ENCODE results near the gene C5orf24. TPM values are rescaled to one million over a fixed set of nuclear protein-coding genes. Genes with fewer than 3 reads are reported as not detected.

C5orf24 gene
- total and polyA plus RNA-seq, 2 donors (not counting 1 experiment from before 2014, with no cell fraction given) = 13.0 to 38.2 TPM

DNA sequence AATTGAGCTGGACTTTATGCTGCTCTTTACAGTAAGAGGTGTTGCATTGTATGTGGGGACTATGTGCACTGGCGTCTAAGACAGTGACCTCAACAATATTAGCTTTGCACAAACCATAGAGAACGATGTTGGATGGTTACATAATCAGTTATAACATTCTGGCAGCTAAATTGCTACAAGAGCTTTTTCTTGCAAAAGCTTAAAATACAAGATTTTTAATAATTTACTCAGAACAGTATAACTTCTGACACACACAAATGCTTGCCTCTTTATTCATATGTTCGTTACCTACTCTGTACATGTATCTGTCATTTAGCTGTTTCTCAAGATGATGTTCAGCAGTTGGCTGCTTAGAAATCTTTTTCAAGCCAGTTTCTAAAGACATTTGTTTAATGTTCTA lies 11.6 kb downstream of the C5orf24 start:
- no peak overlapping the region for H3K4me3 ChIP-seq (ENCODE audit: control extremely low read depth in 1 of 5, extremely low read depth in 1 of 5, insufficient read depth in 1 of 5, low read depth in 2 of 5, low read length in 4 of 5)
- no peaks in the 10 kb centered on the region for H3K9me3 ChIP-seq (ENCODE audit: control extremely low read depth in 1 of 3, control insufficient read depth in 2 of 3, insufficient read depth in 1 of 3, low read length in 2 of 3)
- H3K4me1 Mint-ChIP-seq = peaks cover 5% of the 10 kb centered on the region
- no peaks in the 10 kb centered on the region for H3K9me3 Mint-ChIP-seq (ENCODE audit: insufficient read depth)
- no peaks in the 10 kb centered on the region for H3K27me3 ChIP-seq (replicated peaks in 1 of 4; ENCODE audit: control extremely low read depth in 1 of 4, control insufficient read depth in 3 of 4, insufficient read depth in 4 of 4, low read length in 3 of 4)
- ATAC-seq (ENCODE audit: low read depth) (no peak), DNase-seq (no peak)
- peaks cover 22% of the 10 kb centered on the region for H3K79me2 ChIP-seq (ENCODE audit: control insufficient read depth, insufficient read depth, low read length)
- no peak overlapping the region for H3K4me3 Mint-ChIP-seq
- no peaks in the 10 kb centered on the region for H3K4me1 ChIP-seq (ENCODE audit: control insufficient read depth in 2 of 2, insufficient read depth in 2 of 2, low read length in 2 of 2)
- H3K27ac Mint-ChIP-seq = no peak overlapping the region
- TF ChIP-seq, protein P1, sequence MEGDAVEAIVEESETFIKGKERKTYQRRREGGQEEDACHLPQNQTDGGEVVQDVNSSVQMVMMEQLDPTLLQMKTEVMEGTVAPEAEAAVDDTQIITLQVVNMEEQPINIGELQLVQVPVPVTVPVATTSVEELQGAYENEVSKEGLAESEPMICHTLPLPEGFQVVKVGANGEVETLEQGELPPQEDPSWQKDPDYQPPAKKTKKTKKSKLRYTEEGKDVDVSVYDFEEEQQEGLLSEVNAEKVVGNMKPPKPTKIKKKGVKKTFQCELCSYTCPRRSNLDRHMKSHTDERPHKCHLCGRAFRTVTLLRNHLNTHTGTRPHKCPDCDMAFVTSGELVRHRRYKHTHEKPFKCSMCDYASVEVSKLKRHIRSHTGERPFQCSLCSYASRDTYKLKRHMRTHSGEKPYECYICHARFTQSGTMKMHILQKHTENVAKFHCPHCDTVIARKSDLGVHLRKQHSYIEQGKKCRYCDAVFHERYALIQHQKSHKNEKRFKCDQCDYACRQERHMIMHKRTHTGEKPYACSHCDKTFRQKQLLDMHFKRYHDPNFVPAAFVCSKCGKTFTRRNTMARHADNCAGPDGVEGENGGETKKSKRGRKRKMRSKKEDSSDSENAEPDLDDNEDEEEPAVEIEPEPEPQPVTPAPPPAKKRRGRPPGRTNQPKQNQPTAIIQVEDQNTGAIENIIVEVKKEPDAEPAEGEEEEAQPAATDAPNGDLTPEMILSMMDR (IDR thresholded peaks at IDR 0.05) = no peak
- TF ChIP-seq EZH2 (IDR thresholded peaks at IDR 0.05; ENCODE audit: borderline replicate concordance, insufficient read depth, low read depth, low read length, poor library complexity, severe bottlenecking) = no peak
- no peaks in the 10 kb centered on the region for H4K20me1 ChIP-seq (ENCODE audit: control insufficient read depth, insufficient read depth, low read length, poor library complexity, severe bottlenecking)
- no CpG with 5 or more reads among the region's 3 CpGs for WGBS (ENCODE audit: insufficient coverage)
- H3K9ac ChIP-seq (ENCODE audit: low read length) = no peak overlapping the region
- H3K36me3 ChIP-seq (replicated peaks in 1 of 2; ENCODE audit: control extremely low read depth in 1 of 2, control insufficient read depth in 1 of 2, extremely low read depth in 1 of 2, insufficient read depth in 2 of 2, low read length in 1 of 2) = peaks cover 1 to 39% of the 10 kb centered on the region in 2 experiments
- intact Hi-C loops (cut with micrococcal nuclease) = no loop called here
- H3K27ac ChIP-seq (ENCODE audit: low read length in 2 of 2) = no peak overlapping the region
- no peaks in the 10 kb centered on the region for H3K27me3 Mint-ChIP-seq
- H3K4me2 ChIP-seq (replicated peaks; ENCODE audit: low read depth, low read length, poor library complexity, severe bottlenecking) = no peak overlapping the region
- ChIA-PET CTCF (no interaction called here), POLR2A (no interaction called here)
- H2AFZ ChIP-seq (ENCODE audit: insufficient read depth, low read depth, low read length, poor library complexity, severe bottlenecking) = no peak overlapping the region

DNA sequence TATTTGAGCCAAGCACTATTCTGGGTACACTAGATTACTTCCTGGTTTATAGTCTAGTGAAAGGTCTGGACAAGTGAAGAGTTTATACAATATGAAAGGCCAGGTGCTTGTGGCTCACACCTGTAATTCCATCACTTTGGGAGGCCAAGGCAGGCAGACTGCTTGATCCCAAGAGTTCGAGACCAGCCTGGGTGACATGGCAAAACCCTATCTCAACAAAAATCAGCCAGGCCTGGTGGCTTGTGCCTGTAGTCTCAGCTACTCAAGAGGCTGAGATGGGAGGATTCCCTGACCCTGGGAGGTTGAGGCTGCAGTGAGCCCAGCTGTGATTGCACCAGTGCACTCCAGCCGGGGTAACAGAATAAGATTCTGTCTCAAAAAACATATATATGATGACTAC lies 18.9 kb downstream of the C5orf24 start:
- H2AFZ ChIP-seq (ENCODE audit: insufficient read depth, low read depth, low read length, poor library complexity, severe bottlenecking) = no peak overlapping the region
- no peaks in the 10 kb centered on the region for H3K9me3 Mint-ChIP-seq (ENCODE audit: insufficient read depth)
- no peak overlapping the region for H3K27ac Mint-ChIP-seq
- no peaks in the 10 kb centered on the region for H3K9me3 ChIP-seq (ENCODE audit: control extremely low read depth in 1 of 3, control insufficient read depth in 2 of 3, insufficient read depth in 1 of 3, low read length in 2 of 3)
- H3K4me3 ChIP-seq (ENCODE audit: control extremely low read depth in 1 of 5, extremely low read depth in 1 of 5, insufficient read depth in 1 of 5, low read depth in 2 of 5, low read length in 4 of 5) = no peak overlapping the region
- H3K79me2 ChIP-seq (ENCODE audit: control insufficient read depth, insufficient read depth, low read length) = no peaks in the 10 kb centered on the region
- no peaks in the 10 kb centered on the region for H3K4me1 Mint-ChIP-seq
- no peak overlapping the region for H3K27ac ChIP-seq (ENCODE audit: low read length in 2 of 2)
- no peaks in the 10 kb centered on the region for H3K4me1 ChIP-seq (ENCODE audit: control insufficient read depth in 2 of 2, insufficient read depth in 2 of 2, low read length in 2 of 2)
- ChIA-PET CTCF (interaction anchor here (0.6 kb wide), 1 partner anchor 837 kb away, joined by 3 read pairs; no protein-coding TSS in a partner anchor), POLR2A (no interaction called here)
- H3K9ac ChIP-seq (ENCODE audit: low read length) = no peak overlapping the region
- H3K4me2 ChIP-seq (replicated peaks; ENCODE audit: low read depth, low read length, poor library complexity, severe bottlenecking) = no peak overlapping the region
- no CpG with 5 or more reads among the region's 2 CpGs for WGBS (ENCODE audit: insufficient coverage)
- H3K27me3 ChIP-seq (replicated peaks in 1 of 4; ENCODE audit: control extremely low read depth in 1 of 4, control insufficient read depth in 3 of 4, insufficient read depth in 4 of 4, low read length in 3 of 4) = no peaks in the 10 kb centered on the region
- H3K36me3 ChIP-seq (replicated peaks in 1 of 2; ENCODE audit: control extremely low read depth in 1 of 2, control insufficient read depth in 1 of 2, extremely low read depth in 1 of 2, insufficient read depth in 2 of 2, low read length in 1 of 2) = no peaks in the 10 kb centered on the region
- TF ChIP-seq EZH2 (IDR thresholded peaks at IDR 0.05; ENCODE audit: borderline replicate concordance, insufficient read depth, low read depth, low read length, poor library complexity, severe bottlenecking) = no peak
- TF ChIP-seq, protein P1 (IDR thresholded peaks at IDR 0.05) = no peak
- ATAC-seq (ENCODE audit: low read depth) (no peak), DNase-seq (no peak)
- intact Hi-C loops (cut with micrococcal nuclease) = no loop called here
- no peaks in the 10 kb centered on the region for H4K20me1 ChIP-seq (ENCODE audit: control insufficient read depth, insufficient read depth, low read length, poor library complexity, severe bottlenecking)
- H3K4me3 Mint-ChIP-seq = no peak overlapping the region
- H3K27me3 Mint-ChIP-seq = no peaks in the 10 kb centered on the region
